Stimulated activated CD8-positive, alpha-beta memory T cell treated with anti-CD3 and anti-CD28 coated beads, Interleukin-4, amount 100 ng/mL, for 48 hours (primary cell): ENCODE measurements around the gene CENPB.

Experiments
- DNase-seq: peaks from one replicate; pipeline ENCODE4 v3.0.0-alpha.2; 2020

The CENPB gene

GRCh38 chr20:3744806-3745685 lies 41.5 kb downstream of the CENPB start:
- peak; percentile 80 for DNase-seq

DNA sequence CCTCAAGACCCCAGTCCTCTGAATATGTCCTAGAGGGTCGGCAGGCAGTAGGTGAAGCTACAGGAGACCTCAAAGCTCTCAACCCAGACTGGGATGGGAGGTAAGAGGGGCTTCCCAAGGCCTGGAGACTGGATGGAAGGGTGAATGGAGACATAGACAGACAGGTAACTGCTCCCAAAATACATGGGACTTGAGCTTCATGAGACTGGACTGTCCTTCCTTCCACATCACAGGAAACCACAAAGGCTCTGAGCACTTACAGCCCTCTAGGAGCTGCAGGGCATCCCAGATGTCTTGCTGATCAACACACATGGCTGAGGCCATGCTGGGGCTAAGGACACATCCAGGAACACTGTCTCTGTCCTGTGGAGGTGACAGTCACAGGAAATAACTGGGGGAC lies 42.5 kb downstream of the CENPB start:
- DNase-seq = no peak

GRCh38 chr20:3743251-3743650 lies 43.3 kb downstream of the CENPB start:
- no peak for DNase-seq

- no peak for DNase-seq
Measured at GRCh38 chr20:3741836-3742458, 44.6 kb downstream of the CENPB start.

- DNase-seq = no peak
Measured at GRCh38 chr20:3740615-3741301, 45.8 kb downstream of the CENPB start.

GRCh38 chr20:3739926-3740451 lies 46.6 kb downstream of the CENPB start:
- no peak for DNase-seq

GRCh38 chr20:3739054-3739925 lies 47.2 kb downstream of the CENPB start:
- no peak for DNase-seq

- no peak for DNase-seq
Measured at GRCh38 chr20:3738111-3739053, 48.2 kb downstream of the CENPB start.

DNA sequence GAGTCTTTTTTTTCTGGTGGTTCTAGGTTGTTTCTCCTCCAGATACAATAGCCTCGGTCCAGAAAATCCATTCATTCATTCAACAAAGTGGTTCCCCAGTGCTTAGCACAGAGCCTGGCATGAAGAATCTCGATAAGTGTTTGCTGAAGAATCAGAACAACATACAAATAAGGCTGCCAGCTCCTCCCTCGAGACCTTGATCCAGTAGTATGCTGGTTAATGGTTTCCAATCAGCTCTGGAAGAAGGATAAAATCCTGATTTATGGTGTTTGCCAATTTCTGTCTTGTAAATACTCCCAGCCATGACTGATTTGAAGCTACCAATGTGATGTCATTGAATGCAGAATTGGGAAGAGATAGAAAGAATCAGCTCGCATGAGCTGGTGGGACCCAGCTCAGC lies 50.8 kb downstream of the CENPB start:
- DNase-seq = no peak

DNA sequence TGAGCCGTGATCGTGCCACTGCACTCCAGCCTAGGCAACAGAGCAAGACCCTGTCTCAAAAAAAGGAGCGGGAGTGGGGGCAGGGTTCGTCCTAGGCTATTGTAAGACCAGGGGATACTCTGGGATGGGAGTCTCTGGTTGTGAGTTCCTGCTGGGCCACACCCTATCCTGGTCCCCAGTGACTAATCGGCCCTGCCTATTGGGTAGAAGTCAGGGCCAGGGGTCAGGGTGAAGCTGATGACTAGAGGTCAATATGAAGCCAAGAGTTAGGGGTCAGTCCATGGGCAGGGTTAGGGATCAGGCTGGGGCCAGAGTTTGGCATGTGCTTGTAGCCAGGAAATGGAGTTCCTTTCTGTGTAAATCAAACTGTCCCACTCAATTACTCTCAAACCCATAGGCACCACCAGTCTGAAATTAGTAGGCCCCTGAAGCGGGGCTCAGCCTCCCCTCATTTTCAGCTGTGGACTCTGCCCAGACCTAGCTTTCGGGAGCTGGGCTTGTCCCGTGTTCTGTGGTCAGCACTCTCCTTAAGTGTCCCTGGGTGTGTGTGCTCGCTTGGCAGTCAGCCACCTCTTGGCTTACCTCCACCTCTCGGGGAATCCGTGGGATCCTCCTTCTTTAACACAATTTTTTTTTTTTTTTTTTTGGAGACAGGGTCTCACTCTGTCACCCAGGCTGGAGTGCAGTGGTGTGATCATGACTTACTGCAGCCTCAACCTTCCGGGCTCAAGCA lies 52.3 kb downstream of the CENPB start:
- DNase-seq = no peak
